SU-DHL-6 (cell line): ENCODE measurements around the gene BCAS3.

ENCODE experiments used
- CTCF ChIP-seq: fragments of 200-600 bp; sonication (generic); IDR thresholded peaks from one replicate; pipeline ENCODE4 v1.5.1; 2017; ENCODE audit warnings: antibody characterized with exemption, mild to moderate bottlenecking, low read length, moderate library complexity; ENCODE audit not compliant: insufficient read depth, poor library complexity, severe bottlenecking
- EZH2phosphoT487 ChIP-seq: fragments of 200-600 bp; sonication (generic), shearing (Covaris generic); conservative IDR thresholded peaks from 2 replicates; pipeline ENCODE4 v1.6.1; 2018; ENCODE audit warnings: mild to moderate bottlenecking, antibody characterized with exemption, low read length, moderate library complexity, mixed read lengths

- TF ChIP-seq CTCF: no peak
- TF ChIP-seq EZH2phosphoT487: no peak
Observed at GRCh38 chr17:61404913-61405685, 727.4 kb downstream of the BCAS3 start.
